Activated CD4-positive, alpha-beta T cell treated with anti-CD3 and anti-CD28 coated beads, Interleukin-10, Interleukin-2, amounts not matched to agents 100 ng/mL and 50 ng/mL, durations not matched to agents 16 hours and 8 hours (primary cell): ENCODE data around the gene ITGA1.
A peak's percentile ranks its signal among the peaks of the same experiment; 100 is the strongest.

Experiments used
- DNase-seq: peaks from one replicate; pipeline ENCODE4 v3.0.0-alpha.2; 2020

The ITGA1 gene

GRCh38 chr5:53008751-53009150, 221.0 kb downstream of the ITGA1 start:
- DNase-seq = peak; percentile 92
